ENCODE measurements around the gene ROMO1. TPM values are rescaled to one million over a fixed set of nuclear protein-coding genes. Genes with fewer than 3 reads are reported as not detected.
"Not testable (repeated sequence)": the region's sequence is repeated elsewhere in the genome, so short reads cannot be mapped to it uniquely, and the experiment has no call there.

ROMO1 gene
- total RNA-seq, 2 donors from 2014 or later, result 148 to 151 TPM

- ATAC-seq (no peak), DNase-seq (no peak)
- intact Hi-C loops (cut with DNase I, micrococcal nuclease), result loop anchor here in 1 of 2 donors (5.0 kb wide), 1 partner anchor 143 kb away; no protein-coding TSS in a partner anchor
Measured at GRCh38 chr20:35739294-35740163, 40.3 kb downstream of the ROMO1 start.

GRCh38 chr20:35741892-35742740 lies 42.9 kb downstream of the ROMO1 start, which contains the start of gene RBM39:
Gene RBM39 (minus strand): TSS chr20:35742260. CDS start chr20:35740874, 1,386 bp downstream.
- intact Hi-C loops (cut with DNase I, micrococcal nuclease), result loop anchor here in 1 of 2 donors (5.0 kb wide), 1 partner anchor 140 kb away; no protein-coding TSS in a partner anchor
- ATAC-seq, result peak; percentile 87
- peak; percentile 99 to 100 for DNase-seq

- intact Hi-C loops (cut with DNase I, micrococcal nuclease), result loop anchor here in 1 of 2 donors (5.0 kb wide), 1 partner anchor 139 kb away; no protein-coding TSS in a partner anchor
- ATAC-seq (peak; percentile 25), DNase-seq (no peak)
Measured at GRCh38 chr20:35742741-35743523, 43.7 kb downstream of the ROMO1 start.

- DNase-seq, result peak in 1 of 2 donors; percentile 44
- intact Hi-C loops (cut with DNase I, micrococcal nuclease), result loop anchor here in 1 of 2 donors (5.0 kb wide), 1 partner anchor 138 kb away; no protein-coding TSS in a partner anchor
- ATAC-seq, result no peak
Measured at GRCh38 chr20:35743693-35744491, 44.7 kb downstream of the ROMO1 start.

GRCh38 chr20:35744492-35744841 lies 45.3 kb downstream of the ROMO1 start:
- ATAC-seq, result not testable (repeated sequence)
- intact Hi-C loops (cut with DNase I, micrococcal nuclease), result loop anchor here in 1 of 2 donors (5.0 kb wide), 1 partner anchor 138 kb away; no protein-coding TSS in a partner anchor

More at GRCh38 chr20:35744492-35744841, 45.3 kb downstream of the ROMO1 start:
- not testable (repeated sequence) for DNase-seq

Other genes with a start within 250 kb of the ROMO1 start
- 10 to 100 TPM; 22.5 to 23.2 TPM for gene CEP250, start 243.8 kb upstream of the ROMO1 start, total RNA-seq
- not detected for gene C20orf173, start 169.8 kb upstream of the ROMO1 start, total RNA-seq
- 100 to 1,000 TPM; 262 to 278 TPM for gene ERGIC3, start 157.3 kb upstream of the ROMO1 start, total RNA-seq
- gene SPAG4, start 83.6 kb upstream of the ROMO1 start, total RNA-seq, result 1 to 10 TPM; 3.2 to 5.8 TPM
- 100 to 1,000 TPM; 108 to 126 TPM for gene CPNE1, start 34.5 kb upstream of the ROMO1 start, total RNA-seq
- gene RBM12, start 34.5 kb upstream of the ROMO1 start, total RNA-seq, result 10 to 100 TPM; 63.5 to 73.0 TPM
- 10 to 100 TPM; 31.5 to 39.0 TPM for gene NFS1, start 53 bp upstream of the ROMO1 start, total RNA-seq
- 100 to 1,000 TPM; 221 to 232 TPM for gene RBM39, start 42.9 kb downstream of the ROMO1 start, total RNA-seq
- 10 to 100 TPM; 21.9 to 25.4 TPM for gene PHF20, start 72.6 kb downstream of the ROMO1 start, total RNA-seq